Panc1 (cell line): Measurements from ENCODE around the gene GSC. TPM values are rescaled to one million over a fixed set of nuclear protein-coding genes. Genes with fewer than 3 reads are reported as not detected.

Source experiments
- ATAC-seq: fragments of 200-7000 bp; cut with Tn5 transposase; 2 replicates; pipeline ENCODE4 v1.9.1; 2020; ENCODE audit warnings: mild to moderate bottlenecking, moderate library complexity
- BruUV-seq: library from RNA; stranded (reverse); fragments of 400-500 nt; replicated peaks from 2 replicates; lab custom pipeline; 2021; lab: Mats Ljungman, UMichigan
- CTCF ChIA-PET: fragments of 300-600 bp; sonication (Branson Sonifier 250); formaldehyde crosslinking; loops from one replicate; lab custom pipeline; 2022; ENCODE audit warnings: antibody characterized with exemption; lab: Charles Lee
- POLR2A ChIA-PET: fragments of 300-600 bp; sonication (Branson Sonifier 250); formaldehyde crosslinking; loops from one replicate; lab custom pipeline; 2022; ENCODE audit warnings: antibody characterized with exemption; lab: Charles Lee
- DNase-seq: peaks from one replicate; pipeline ENCODE4 v3.0.0-alpha.2; 2010; ENCODE audit warnings: low read depth, low spot score
- H3K27ac ChIP-seq: 2 replicates; pipeline ENCODE4 v1.5.1; 2011; ENCODE audit warnings: mild to moderate bottlenecking, low read length, inconsistent platforms
- H3K27me3 ChIP-seq: fragments of 200-500 bp; sonication (Bioruptor generic); 2 replicates; pipeline ENCODE4 v1.6.0; 2014; ENCODE audit warnings: low read length, inconsistent platforms; ENCODE audit not compliant: control insufficient read depth, insufficient read depth
- H3K36me3 ChIP-seq: fragments of 200-500 bp; sonication (Bioruptor generic); 2 replicates; pipeline ENCODE4 v1.5.1; 2014; ENCODE audit warnings: inconsistent platforms, mild to moderate bottlenecking, low read length, moderate library complexity; ENCODE audit not compliant: control insufficient read depth, insufficient read depth
- H3K4me1 ChIP-seq: 2 replicates; pipeline ENCODE4 v1.5.1; 2011; ENCODE audit warnings: inconsistent platforms, mild to moderate bottlenecking, low read length, moderate library complexity; ENCODE audit not compliant: control insufficient read depth, insufficient read depth
- H3K4me3 ChIP-seq, 2 experiments: 2 replicates each; pipeline ENCODE4 v1.5.1; 2011 to 2012; ENCODE audit warnings: low read depth in 2 of 2, low read length in 2 of 2, mild to moderate bottlenecking in 2 of 2, inconsistent platforms in 1 of 2, moderate library complexity in 1 of 2
- H3K9me3 ChIP-seq: fragments of 200-500 bp; sonication (Bioruptor generic); 2 replicates; pipeline ENCODE4 v1.5.1; 2014; ENCODE audit warnings: low read depth, mild to moderate bottlenecking, inconsistent platforms, low read length, moderate library complexity; ENCODE audit not compliant: control insufficient read depth, insufficient read depth
- CTCF ChIP-seq: fragments of 450-650 bp; IDR thresholded peaks from 2 replicates; pipeline ENCODE4 v1.5.1; 2017; ENCODE audit warnings: mild to moderate bottlenecking
- POLR2AphosphoS5 ChIP-seq: IDR thresholded peaks from 2 replicates; pipeline ENCODE4 v1.6.1; 2012; ENCODE audit warnings: mild to moderate bottlenecking, low read depth, low read length, moderate library complexity
- REST ChIP-seq, 2 experiments: IDR thresholded peaks; 2 replicates each; pipeline ENCODE4 v1.6.1; 2011 to 2012; ENCODE audit warnings: low read depth in 2 of 2, control low read depth in 1 of 2, low read length in 1 of 2, mild to moderate bottlenecking in 1 of 2, moderate library complexity in 1 of 2; ENCODE audit not compliant: insufficient read depth in 1 of 2
- SIN3A ChIP-seq: IDR thresholded peaks from 2 replicates; pipeline ENCODE4 v1.6.1; 2012; ENCODE audit warnings: low read depth, mild to moderate bottlenecking, low read length, moderate library complexity, borderline replicate concordance; ENCODE audit not compliant: insufficient read depth
- TCF7L2 ChIP-seq: IDR thresholded peaks from 2 replicates; pipeline ENCODE4 v1.6.1; 2011; ENCODE audit warnings: mild to moderate bottlenecking, low read depth, low read length, inconsistent platforms
- in situ Hi-C: cut with HindIII; loops from 2 replicates; pipeline ENCODE4 v1.10.0; 2016; ENCODE audit warnings: low sequenced_read_pairs, low pct_unique_long_range_greater_than_20kb
- intact Hi-C: fragments of 100-400 bp; cut with micrococcal nuclease; formaldehyde crosslinking; loops from one replicate; pipeline ENCODE4 v1.10.0; 2022; ENCODE audit not compliant: unreplicated experiment
- total RNA-seq: library from RNA; stranded (reverse); gene quantifications from one replicate; pipeline ENCODE4 v1.2.1, GENCODE V29; 2021; ENCODE audit not compliant: unreplicated experiment

Gene GSC
- total RNA-seq, 1 experiment from 2014 or later: not detected

DNA sequence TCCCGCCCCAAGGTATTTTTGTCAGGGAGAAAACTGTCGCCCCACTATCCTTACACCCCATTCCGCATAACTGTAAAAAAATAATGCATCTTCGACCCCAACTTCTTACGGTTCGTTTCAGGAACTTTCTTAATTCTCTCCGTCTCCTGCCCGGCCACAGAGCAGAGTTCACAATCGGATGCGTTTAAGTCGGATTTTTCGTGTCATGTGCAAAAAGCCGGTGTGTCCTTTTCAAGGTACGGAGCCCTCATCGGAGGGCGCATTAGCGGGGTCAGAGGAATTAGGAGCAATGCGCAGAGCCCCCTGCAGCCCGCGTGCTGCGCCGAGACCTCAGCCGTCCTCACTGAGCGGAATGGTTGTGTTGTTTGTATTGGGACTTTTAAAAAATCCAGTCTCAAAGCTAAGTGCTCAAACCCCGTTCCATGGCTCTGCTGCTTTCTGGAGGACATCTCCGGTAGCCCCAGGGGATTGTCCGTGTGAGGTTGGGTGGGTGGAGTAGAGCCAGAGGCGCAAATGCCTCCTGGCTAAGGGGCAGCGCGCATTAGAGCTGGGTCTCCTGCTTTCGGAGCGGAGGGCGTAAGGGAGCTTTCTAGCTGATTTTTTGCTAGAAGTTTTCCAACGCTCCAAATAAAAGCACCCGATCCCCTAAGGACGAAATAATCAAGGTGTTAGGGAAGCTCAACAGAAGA lies 3.9 kb upstream of the GSC start:
- ChIA-PET POLR2A (no interaction called here), CTCF (no interaction called here)
- no peak overlapping the region for H3K27ac ChIP-seq
- ATAC-seq: no peak
- in situ Hi-C loops (no loop called here), intact Hi-C loops (no loop called here)
- TF ChIP-seq CTCF: no peak
- TF ChIP-seq REST (IDR thresholded peaks at IDR 0.05; ENCODE audit: insufficient read depth in 1 of 2, low read depth in 2 of 2, low read length in 1 of 2): no peak
- no peak for TF ChIP-seq SIN3A
- no peak for TF ChIP-seq TCF7L2
- TF ChIP-seq POLR2AphosphoS5: no peak
- no TSS peak for BruUV-seq
- no peaks in the 10 kb centered on the region for H3K36me3 ChIP-seq
- no peak overlapping the region for H3K4me3 ChIP-seq
- DNase-seq: no peak
- H3K27me3 ChIP-seq: peaks cover 6% of the 10 kb centered on the region; the same call in 1 of the 2 replicates
- H3K9me3 ChIP-seq: no peaks in the 10 kb centered on the region
- H3K4me1 ChIP-seq: no peaks in the 10 kb centered on the region

DNA sequence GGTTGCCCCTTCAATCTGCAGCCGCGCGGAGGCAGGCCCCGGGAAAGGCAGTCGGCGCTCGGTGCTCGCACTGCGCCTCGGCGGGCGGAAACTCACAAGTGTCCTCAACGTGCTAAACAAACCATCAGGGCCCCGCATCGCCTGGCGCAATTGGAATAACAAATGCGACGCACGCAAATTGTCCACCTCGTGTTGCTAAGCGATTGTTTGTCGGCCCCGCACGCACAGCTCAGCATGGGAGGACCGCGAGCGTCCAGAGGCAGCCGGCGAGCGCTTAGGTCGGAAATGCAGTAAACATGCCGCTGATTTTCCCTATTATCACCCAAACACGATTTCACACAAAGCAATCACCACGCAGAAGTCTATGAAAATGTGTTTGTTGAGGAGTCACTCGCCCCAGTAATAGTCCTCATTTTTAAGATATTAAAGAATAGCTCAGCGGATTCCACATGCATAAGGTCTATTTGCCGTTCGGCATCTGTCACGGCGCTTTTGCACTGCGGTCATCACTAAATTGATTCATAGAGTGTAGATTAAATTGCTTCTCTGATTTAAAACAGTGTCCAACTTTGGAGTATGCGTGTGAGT lies 3.2 kb upstream of the GSC start:
- Histone ChIP-seq H3K4me3 (no peak overlapping the region), H3K27ac (no peak overlapping the region), H3K36me3 (no peaks in the 10 kb centered on the region), H3K9me3 (no peaks in the 10 kb centered on the region), H3K27me3 (peaks cover 6% of the 10 kb centered on the region; the same call in 1 of the 2 replicates), H3K4me1 (no peaks in the 10 kb centered on the region)
- TF ChIP-seq TCF7L2: no peak
- no peak for TF ChIP-seq POLR2AphosphoS5
- no peak for TF ChIP-seq SIN3A
- no peak for TF ChIP-seq REST (IDR thresholded peaks at IDR 0.05; ENCODE audit: insufficient read depth in 1 of 2, low read depth in 2 of 2, low read length in 1 of 2)
- no peak for TF ChIP-seq CTCF
- intact Hi-C loops (no loop called here), in situ Hi-C loops (no loop called here)
- POLR2A ChIA-PET: no interaction called here
- CTCF ChIA-PET: no interaction called here
- BruUV-seq: no TSS peak
- no peak for ATAC-seq
- no peak for DNase-seq
